Mammary epithelial cell (primary cell): ENCODE results near the gene ACVR1B.

Source experiments
- EZH2 ChIP-seq: IDR thresholded peaks from 2 replicates; pipeline ENCODE4 v1.6.1; 2012; ENCODE audit warnings: low read length, inconsistent platforms, borderline replicate concordance
- TF ChIP-seq, protein P1 (sequence below), 2 donors: IDR thresholded peaks in 1 of 2; conservative IDR thresholded peaks in 1 of 2; 2 replicates each; pipeline ENCODE4 v1.5.1; 2011 to 2012; ENCODE audit warnings: inconsistent platforms in 2 of 2, low read length in 2 of 2, mild to moderate bottlenecking in 2 of 2, control low read depth in 1 of 2, low read depth in 1 of 2; ENCODE audit not compliant: insufficient read depth in 1 of 2; ENCODE audit errors: extremely low read depth in 1 of 2

DNA sequence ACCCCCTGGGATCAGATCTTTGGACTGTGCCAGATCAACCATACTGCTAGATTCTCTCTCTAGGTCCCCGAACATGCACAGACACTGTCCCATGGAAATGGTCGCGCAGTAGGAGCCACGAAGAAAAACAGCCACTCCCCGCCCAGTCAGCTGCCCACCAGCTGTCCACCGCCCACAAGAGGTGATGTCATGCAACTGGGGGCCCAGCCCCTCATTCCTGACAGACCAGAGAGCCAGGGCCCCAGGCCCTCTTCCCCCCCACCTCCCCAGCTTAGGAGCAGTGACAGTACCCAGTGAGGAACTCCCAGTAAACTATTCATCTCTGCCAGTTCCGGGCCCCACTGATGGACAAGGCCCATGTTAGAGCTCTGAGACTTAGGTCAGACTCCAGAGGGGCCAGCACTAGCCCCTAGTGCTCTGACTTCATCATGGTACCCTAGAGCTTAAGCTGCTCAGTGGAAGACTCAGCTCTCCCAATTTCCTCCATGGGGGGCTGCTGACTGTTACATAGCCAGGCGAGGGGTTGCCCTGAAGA is 51.6 kb downstream of the ACVR1B start:
- TF ChIP-seq, protein P1, sequence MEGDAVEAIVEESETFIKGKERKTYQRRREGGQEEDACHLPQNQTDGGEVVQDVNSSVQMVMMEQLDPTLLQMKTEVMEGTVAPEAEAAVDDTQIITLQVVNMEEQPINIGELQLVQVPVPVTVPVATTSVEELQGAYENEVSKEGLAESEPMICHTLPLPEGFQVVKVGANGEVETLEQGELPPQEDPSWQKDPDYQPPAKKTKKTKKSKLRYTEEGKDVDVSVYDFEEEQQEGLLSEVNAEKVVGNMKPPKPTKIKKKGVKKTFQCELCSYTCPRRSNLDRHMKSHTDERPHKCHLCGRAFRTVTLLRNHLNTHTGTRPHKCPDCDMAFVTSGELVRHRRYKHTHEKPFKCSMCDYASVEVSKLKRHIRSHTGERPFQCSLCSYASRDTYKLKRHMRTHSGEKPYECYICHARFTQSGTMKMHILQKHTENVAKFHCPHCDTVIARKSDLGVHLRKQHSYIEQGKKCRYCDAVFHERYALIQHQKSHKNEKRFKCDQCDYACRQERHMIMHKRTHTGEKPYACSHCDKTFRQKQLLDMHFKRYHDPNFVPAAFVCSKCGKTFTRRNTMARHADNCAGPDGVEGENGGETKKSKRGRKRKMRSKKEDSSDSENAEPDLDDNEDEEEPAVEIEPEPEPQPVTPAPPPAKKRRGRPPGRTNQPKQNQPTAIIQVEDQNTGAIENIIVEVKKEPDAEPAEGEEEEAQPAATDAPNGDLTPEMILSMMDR (conservative IDR thresholded peaks at IDR 0.05 in 1 of 2, IDR thresholded peaks at IDR 0.05 in 1 of 2; ENCODE audit: extremely low read depth in 1 of 2, insufficient read depth in 1 of 2, low read depth in 1 of 2, low read length in 2 of 2): no peak
- TF ChIP-seq EZH2: no peak
